ENCODE measurements around the gene MRPS7.

The MRPS7 gene

GRCh38 chr17:75228847-75229246, 32.8 kb upstream of the MRPS7 start:
- TF ChIP-seq CTCF (IDR thresholded peaks at IDR 0.05; ENCODE audit: unreplicated experiment in 3 of 3): no peak
- Mint-ChIP-seq H3K4me3 (no peak overlapping the region), H3K36me3 (ENCODE audit: low read depth) (peaks cover 69% of the 10 kb centered on the region), H3K27me3 (ENCODE audit: low read depth) (peaks cover 2% of the 10 kb centered on the region), H3K9me3 (no peaks in the 10 kb centered on the region), H3K4me1 (no peaks in the 10 kb centered on the region), H3K27ac (no peak overlapping the region)

- peaks cover 64% of the 10 kb centered on the region for H3K36me3 Mint-ChIP-seq (ENCODE audit: low read depth)
- no peaks in the 10 kb centered on the region for H3K9me3 Mint-ChIP-seq
- H3K27me3 Mint-ChIP-seq (ENCODE audit: low read depth): peaks cover 3% of the 10 kb centered on the region
- no peak overlapping the region for H3K27ac Mint-ChIP-seq
- no peak overlapping the region for H3K4me3 Mint-ChIP-seq
- no peak for TF ChIP-seq CTCF (IDR thresholded peaks at IDR 0.05; ENCODE audit: unreplicated experiment in 3 of 3)
- no peaks in the 10 kb centered on the region for H3K4me1 Mint-ChIP-seq
These were observed 30.6 kb upstream of the MRPS7 start for GRCh38 chr17:75231071-75231470.

- Mint-ChIP-seq H3K9me3 (no peaks in the 10 kb centered on the region), H3K27ac (no peak overlapping the region), H3K27me3 (ENCODE audit: low read depth) (peaks cover 3% of the 10 kb centered on the region), H3K4me1 (no peaks in the 10 kb centered on the region), H3K4me3 (no peak overlapping the region), H3K36me3 (ENCODE audit: low read depth) (peaks cover 65% of the 10 kb centered on the region)
- no peak for TF ChIP-seq CTCF (IDR thresholded peaks at IDR 0.05; ENCODE audit: unreplicated experiment in 3 of 3)
These were observed 29.8 kb upstream of the MRPS7 start for GRCh38 chr17:75231741-75232464.

GRCh38 chr17:75232786-75233185, 28.9 kb upstream of the MRPS7 start:
- Mint-ChIP-seq H3K27ac (no peak overlapping the region), H3K4me1 (no peaks in the 10 kb centered on the region), H3K36me3 (ENCODE audit: low read depth) (peaks cover 68% of the 10 kb centered on the region), H3K27me3 (ENCODE audit: low read depth) (peaks cover 3% of the 10 kb centered on the region), H3K4me3 (no peak overlapping the region), H3K9me3 (no peaks in the 10 kb centered on the region)
- TF ChIP-seq CTCF (IDR thresholded peaks at IDR 0.05; ENCODE audit: unreplicated experiment in 3 of 3): no peak

- H3K4me1 Mint-ChIP-seq: no peaks in the 10 kb centered on the region
- H3K4me3 Mint-ChIP-seq: no peak overlapping the region
- no peak overlapping the region for H3K27ac Mint-ChIP-seq
- peaks cover 60% of the 10 kb centered on the region for H3K36me3 Mint-ChIP-seq (ENCODE audit: low read depth)
- H3K27me3 Mint-ChIP-seq (ENCODE audit: low read depth): peaks cover 3% of the 10 kb centered on the region
- H3K9me3 Mint-ChIP-seq: no peaks in the 10 kb centered on the region
- TF ChIP-seq CTCF (IDR thresholded peaks at IDR 0.05; ENCODE audit: unreplicated experiment in 3 of 3): no peak
These were observed 24.3 kb upstream of the MRPS7 start for GRCh38 chr17:75237100-75238014.

Data from nephron (organoid).